Esophagus muscularis mucosa (tissue), 4 donors: ENCODE measurements around the gene PDCD5. TPM values are rescaled to one million over a fixed set of nuclear protein-coding genes. Genes with fewer than 3 reads are reported as not detected.

ENCODE experiments used
- DNase-seq: peaks from one replicate; pipeline ENCODE4 v3.0.0-alpha.2; 2017; ENCODE audit errors: extremely low spot score
- H3K27ac ChIP-seq, 4 donors: fragments of 200-600 bp; sonication (generic); replicated peaks in 1 of 4; 1 replicate in 3 of 4; 2 replicates in 1 of 4; pipeline ENCODE4 v1.5.1; 2016 to 2019; ENCODE audit warnings: mild to moderate bottlenecking in 1 of 4
- H3K27me3 ChIP-seq, 4 donors: fragments of 200-600 bp; sonication (generic); one replicate each; pipeline versions ENCODE4 v1.5.1 to v1.6.0; 2016 to 2019
- H3K36me3 ChIP-seq, 4 donors: fragments of 200-600 bp; sonication (generic); one replicate each; pipeline ENCODE4 v1.5.1; 2016 to 2019
- H3K4me1 ChIP-seq, 4 donors: fragments of 200-600 bp; sonication (generic); one replicate each; pipeline ENCODE4 v1.5.1; 2016 to 2019
- H3K4me3 ChIP-seq, 4 donors: fragments of 200-600 bp; sonication (generic); 1 replicate in 2 of 4; 2 replicates in 2 of 4; pipeline ENCODE4 v1.5.1; 2016 to 2019; ENCODE audit warnings: mild to moderate bottlenecking in 4 of 4, moderate library complexity in 1 of 4
- H3K9me3 ChIP-seq, 4 donors: fragments of 200-600 bp; sonication (generic); 1 replicate in 3 of 4; 2 replicates in 1 of 4; pipeline ENCODE4 v1.5.1; 2016 to 2019
- CTCF ChIP-seq, 3 experiments: fragments of 200-600 bp in 2 of 3; fragments of 450-650 bp in 1 of 3; sonication (generic) in 2 of 3; IDR thresholded peaks; one replicate each; pipeline ENCODE4 v1.5.1; 2017 to 2019; ENCODE audit warnings: antibody characterized with exemption in 3 of 3, mild to moderate bottlenecking in 2 of 3, moderate library complexity in 1 of 3
- EP300 ChIP-seq: sonication (generic); formaldehyde crosslinking; IDR thresholded peaks from one replicate; pipeline ENCODE4 v1.6.1; 2017; ENCODE audit warnings: antibody characterized with exemption
- POLR2A ChIP-seq: fragments of 450-650 bp; IDR thresholded peaks from one replicate; pipeline ENCODE4 v1.6.1; 2017; ENCODE audit warnings: antibody characterized with exemption, moderate library complexity, mild to moderate bottlenecking, low read depth
- POLR2AphosphoS5 ChIP-seq, 2 donors: sonication (generic); formaldehyde crosslinking; IDR thresholded peaks; one replicate each; pipeline ENCODE4 v1.6.1; 2017; ENCODE audit warnings: antibody characterized with exemption in 2 of 2
- WGBS: methylation state at CpG from one replicate; pipeline ENCODE4 v1.1.5; 2018; 5-methylcytosine and 5-hydroxymethylcytosine counted together
- intact Hi-C: fragments of 100-400 bp; cut with DNase I; formaldehyde crosslinking; loops from one replicate; pipeline ENCODE4 v1.15.1; 2023
- total RNA-seq, 4 donors: library from RNA; depleted of rRNA; stranded (reverse); fragments of >200 nt; gene quantifications; one replicate each; pipeline versions ENCODE4 v1.1.0 to v1.2.1, GENCODE V29; 2016

The PDCD5 gene
- total RNA-seq, 4 donors from 2014 or later = 98.8 to 132 (median 112) TPM

DNA sequence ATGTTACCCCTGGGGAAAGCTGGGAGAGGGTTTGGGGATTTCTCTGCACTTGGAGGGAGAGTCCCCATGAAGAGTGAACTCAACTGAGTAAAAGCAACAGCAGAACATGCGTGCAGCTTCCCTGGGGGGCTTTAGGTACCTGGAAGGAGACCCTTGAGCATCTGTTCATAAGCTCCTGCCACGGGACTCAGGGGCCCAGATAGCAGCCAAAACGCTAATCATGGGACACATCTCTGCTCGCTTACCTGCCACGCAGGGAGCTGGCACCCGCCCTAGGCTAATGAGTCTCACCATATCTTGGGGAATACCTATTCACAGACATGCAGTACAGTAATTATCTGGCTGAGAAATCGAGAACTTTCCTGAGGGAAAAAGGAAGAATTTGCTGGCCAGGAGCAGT lies 33.9 kb downstream of the PDCD5 start:
- H3K36me3 ChIP-seq = peaks cover 62 to 95% (median 94%) of the 10 kb centered on the region in 4 donors
- no peak for DNase-seq

DNA sequence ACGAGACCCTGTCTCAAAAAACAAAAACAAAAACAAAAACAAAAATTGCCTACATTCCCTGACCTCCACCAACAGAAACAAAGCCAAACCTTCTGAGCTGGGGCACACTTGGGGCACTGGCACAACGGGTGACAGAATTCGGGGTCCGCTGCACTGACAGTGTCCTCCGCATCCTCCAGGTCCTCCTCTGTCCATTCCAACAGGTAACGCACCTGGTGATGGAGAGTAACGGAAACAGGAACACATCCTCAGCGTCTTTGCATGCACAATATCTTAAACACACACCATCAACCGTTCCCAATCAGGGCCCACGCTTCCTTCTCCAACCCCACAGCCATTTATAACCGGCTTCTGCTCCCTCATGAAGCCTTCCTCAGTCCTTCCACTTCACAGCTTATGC lies 34.6 kb downstream of the PDCD5 start:
- intact Hi-C loops = no loop called here
- Histone ChIP-seq H3K4me3 (no peak overlapping the region), H3K36me3 (peaks cover 66 to 100% (median 98%) of the 10 kb centered on the region in 4 donors), H3K27me3 (no peaks in the 10 kb centered on the region), H3K4me1 (no peaks in the 10 kb centered on the region), H3K9me3 (no peaks in the 10 kb centered on the region), H3K27ac (no peak overlapping the region)
- no peak for TF ChIP-seq EP300
- no peak for TF ChIP-seq POLR2AphosphoS5 (IDR thresholded peaks at IDR 0.05)
- no peak for TF ChIP-seq POLR2A
- TF ChIP-seq CTCF (IDR thresholded peaks at IDR 0.05) = no peak
- DNase-seq = no peak
- WGBS = 94% methylated on average over 11 of the region's 11 CpGs

More for the DNA sequence above, 33.9 kb downstream of the PDCD5 start:
- intact Hi-C loops = no loop called here
- 96% methylated on average over 7 of the region's 7 CpGs for WGBS
- Histone ChIP-seq H3K4me1 (no peaks in the 10 kb centered on the region), H3K27me3 (no peaks in the 10 kb centered on the region), H3K27ac (no peak overlapping the region), H3K9me3 (no peaks in the 10 kb centered on the region), H3K4me3 (no peak overlapping the region)
- TF ChIP-seq POLR2AphosphoS5 (IDR thresholded peaks at IDR 0.05) (no peak), CTCF (IDR thresholded peaks at IDR 0.05) (no peak), POLR2A (no peak), EP300 (no peak)

DNA sequence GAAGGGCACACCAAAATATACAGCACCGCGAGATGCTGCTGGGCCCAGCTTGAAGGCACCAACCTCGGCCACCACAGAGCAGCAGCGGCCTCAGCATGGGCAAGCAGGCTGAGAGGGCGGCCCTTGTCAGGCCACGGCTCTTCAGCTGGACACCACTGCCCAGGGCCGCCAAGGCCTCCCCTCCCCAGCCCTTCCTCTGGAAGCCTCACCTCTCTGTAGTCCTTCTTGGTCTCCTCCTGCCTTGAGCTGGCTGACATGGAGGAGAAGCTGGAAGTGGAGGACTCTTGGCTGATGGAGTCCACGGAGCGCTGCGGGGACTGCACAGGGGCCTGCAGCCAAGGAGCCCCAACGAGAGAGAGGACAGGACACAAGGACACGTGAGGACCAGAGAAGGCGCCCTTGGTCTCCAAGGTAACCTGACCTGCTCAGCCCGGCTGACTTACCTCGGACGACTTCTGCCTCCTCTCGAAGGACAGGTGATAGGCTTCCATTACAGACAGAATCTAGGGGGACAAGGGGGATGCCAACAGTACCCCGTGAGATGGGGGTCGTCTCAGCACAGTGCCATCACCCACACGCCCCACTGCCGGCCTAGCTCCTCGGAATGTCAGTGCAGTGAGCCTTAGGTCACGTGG lies 38.2 kb downstream of the PDCD5 start:
- intact Hi-C loops = no loop called here
- H3K4me3 ChIP-seq = no peak overlapping the region
- WGBS = 94% methylated on average over 21 of the region's 23 CpGs
- H3K4me1 ChIP-seq = no peaks in the 10 kb centered on the region
- no peak for DNase-seq
- H3K36me3 ChIP-seq = peaks cover 81 to 100% (median 98%) of the 10 kb centered on the region in 4 donors
- H3K27me3 ChIP-seq = no peaks in the 10 kb centered on the region
- H3K9me3 ChIP-seq = no peaks in the 10 kb centered on the region
- H3K27ac ChIP-seq = no peak overlapping the region
- no peak for TF ChIP-seq CTCF (IDR thresholded peaks at IDR 0.05)
- TF ChIP-seq EP300 = no peak
- no peak for TF ChIP-seq POLR2A
- no peak for TF ChIP-seq POLR2AphosphoS5 (IDR thresholded peaks at IDR 0.05)

DNA sequence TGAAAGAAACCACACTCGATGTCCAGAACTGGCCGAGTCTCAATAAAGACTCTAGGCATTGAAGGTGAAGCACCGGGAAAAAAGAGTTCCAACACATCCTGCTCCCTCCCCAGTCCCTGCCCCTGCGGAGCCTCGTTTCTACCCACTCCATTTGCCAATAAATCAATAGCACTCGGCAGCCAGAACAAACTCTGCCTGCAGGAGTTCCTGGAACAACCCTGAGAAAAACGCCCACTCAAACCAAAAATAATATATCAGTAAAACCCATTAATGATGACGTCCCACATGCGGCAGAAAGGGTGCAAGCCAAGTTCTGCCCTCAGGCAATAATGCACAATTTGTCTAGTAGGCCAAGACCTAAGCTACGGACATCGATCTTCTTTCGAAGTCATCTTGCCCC lies 41.0 kb downstream of the PDCD5 start:
- H3K4me1 ChIP-seq = no peaks in the 10 kb centered on the region
- no peak overlapping the region for H3K27ac ChIP-seq
- peaks cover 73 to 100% (median 97%) of the 10 kb centered on the region in 4 donors for H3K36me3 ChIP-seq
- H3K9me3 ChIP-seq = no peaks in the 10 kb centered on the region
- DNase-seq = no peak
- no peaks in the 10 kb centered on the region for H3K27me3 ChIP-seq
- WGBS = 82% methylated on average over 12 of the region's 12 CpGs
- H3K4me3 ChIP-seq = no peak overlapping the region
- TF ChIP-seq EP300 (no peak), CTCF (IDR thresholded peaks at IDR 0.05) (no peak), POLR2A (no peak), POLR2AphosphoS5 (IDR thresholded peaks at IDR 0.05) (no peak)
- intact Hi-C loops = no loop called here

DNA sequence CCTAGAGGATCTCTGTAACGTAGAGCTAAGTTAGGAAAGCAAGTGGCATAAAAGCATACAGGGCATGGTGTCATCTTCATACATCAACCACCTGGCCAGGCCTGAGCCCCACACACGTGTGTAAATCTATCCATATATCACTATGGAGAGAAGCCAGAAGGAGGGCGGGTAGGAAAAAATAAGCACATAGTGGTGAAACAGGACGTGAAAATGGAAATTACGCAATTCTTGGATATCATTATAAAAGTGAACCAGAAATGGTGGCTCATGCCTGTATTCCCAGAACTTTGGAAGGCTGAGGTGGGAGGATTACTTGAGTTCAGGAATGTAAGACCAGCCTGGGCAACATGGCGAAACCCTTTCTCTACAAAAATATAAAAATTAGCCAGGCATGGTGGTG lies 43.4 kb downstream of the PDCD5 start:
- no peak for DNase-seq
- peaks cover 73 to 100% (median 96%) of the 10 kb centered on the region in 4 donors for H3K36me3 ChIP-seq
- no peaks in the 10 kb centered on the region for H3K4me1 ChIP-seq
- 82% methylated on average over 6 of the region's 6 CpGs for WGBS
- no peak overlapping the region for H3K27ac ChIP-seq
- intact Hi-C loops = no loop called here
- H3K9me3 ChIP-seq = no peaks in the 10 kb centered on the region
- no peak for TF ChIP-seq POLR2AphosphoS5 (IDR thresholded peaks at IDR 0.05)
- TF ChIP-seq POLR2A = no peak
- TF ChIP-seq CTCF (IDR thresholded peaks at IDR 0.05) = no peak
- TF ChIP-seq EP300 = no peak
- no peak overlapping the region for H3K4me3 ChIP-seq
- H3K27me3 ChIP-seq = no peaks in the 10 kb centered on the region
